WTC11 (cell line): Measurements from ENCODE around the gene OLFM2. TPM values are rescaled to one million over a fixed set of nuclear protein-coding genes. Genes with fewer than 3 reads are reported as not detected.

Experiments used
- EMX1 ChIP-seq: fragments of 250-450 bp; sonication (Bioruptor Pico); IDR thresholded peaks from 2 replicates; pipeline ENCODE4 v1.8.0; 2021; ENCODE audit warnings: mild to moderate bottlenecking
- GTF2I ChIP-seq: fragments of 250-450 bp; sonication (Bioruptor Pico); conservative IDR thresholded peaks from 2 replicates; pipeline ENCODE4 v1.4.0; 2021; ENCODE audit warnings: mild to moderate bottlenecking
- JAZF1 ChIP-seq: fragments of 250-450 bp; sonication (Bioruptor Pico); IDR thresholded peaks from 2 replicates; pipeline ENCODE4 v1.9.0; 2021; ENCODE audit warnings: moderate library complexity, mild to moderate bottlenecking, inconsistent platforms
- JUN ChIP-seq: sonication (generic); formaldehyde crosslinking; IDR thresholded peaks from 2 replicates; pipeline ENCODE4 v1.8.0; 2023; ENCODE audit warnings: mild to moderate bottlenecking, missing genetic modification reagents
- PRRX2 ChIP-seq: fragments of 250-450 bp; sonication (Bioruptor Pico); IDR thresholded peaks from 2 replicates; pipeline ENCODE4 v1.8.0; 2021; ENCODE audit warnings: mild to moderate bottlenecking
- ZNF317 ChIP-seq: sonication (generic); formaldehyde crosslinking; IDR thresholded peaks from 2 replicates; pipeline ENCODE4 v1.8.1; 2023; ENCODE audit warnings: low read depth, mild to moderate bottlenecking, moderate library complexity, missing genetic modification reagents, borderline replicate concordance
- ZNF396 ChIP-seq: fragments of 250-450 bp; sonication (Bioruptor Pico); IDR thresholded peaks from 2 replicates; pipeline ENCODE4 v1.8.0; 2021; ENCODE audit warnings: mild to moderate bottlenecking, moderate library complexity, borderline replicate concordance
- ZNF671 ChIP-seq: fragments of 250-450 bp; sonication (Bioruptor Pico); IDR thresholded peaks from 2 replicates; pipeline ENCODE4 v1.8.0; 2021; ENCODE audit warnings: mild to moderate bottlenecking
- total RNA-seq: library from RNA; stranded (reverse); gene quantifications from 3 replicates; pipeline ENCODE4 v1.2.3, GENCODE V29; 2021
- TF ChIP-seq, protein P1 (sequence below): sonication (generic); formaldehyde crosslinking; conservative IDR thresholded peaks from 2 replicates; pipeline ENCODE4 v1.8.1; 2023; ENCODE audit warnings: mild to moderate bottlenecking, low read depth, missing genetic modification reagents, moderate library complexity
- TF ChIP-seq, protein P2 (sequence below): sonication (generic); formaldehyde crosslinking; IDR thresholded peaks from 2 replicates; pipeline ENCODE4 v1.8.0; 2022; ENCODE audit warnings: missing genetic modification reagents
- TF ChIP-seq, protein P3 (sequence below): sonication (generic); formaldehyde crosslinking; IDR thresholded peaks from 2 replicates; pipeline ENCODE4 v1.8.0; 2023; ENCODE audit warnings: missing genetic modification reagents
- TF ChIP-seq, protein P4 (sequence below): sonication (generic); formaldehyde crosslinking; IDR thresholded peaks from 2 replicates; pipeline ENCODE4 v1.8.1; 2023; ENCODE audit warnings: mild to moderate bottlenecking, moderate library complexity, missing genetic modification reagents
- TF ChIP-seq, protein P5 (sequence below): fragments of 250-450 bp; sonication (Bioruptor Pico); IDR thresholded peaks from 2 replicates; pipeline ENCODE4 v1.8.0; 2021; ENCODE audit warnings: mild to moderate bottlenecking
- TF ChIP-seq, protein P6 (sequence below): fragments of 250-450 bp; sonication (Bioruptor Pico); IDR thresholded peaks from 2 replicates; pipeline ENCODE4 v1.9.0; 2021; ENCODE audit warnings: mild to moderate bottlenecking
- TF ChIP-seq, protein P7 (sequence below): sonication (generic); formaldehyde crosslinking; IDR thresholded peaks from 2 replicates; pipeline ENCODE4 v1.8.0; 2023; ENCODE audit warnings: mild to moderate bottlenecking, missing genetic modification reagents
- TF ChIP-seq, protein P8 (sequence below): sonication (generic); formaldehyde crosslinking; IDR thresholded peaks from 2 replicates; pipeline ENCODE4 v1.8.1; 2022; ENCODE audit warnings: mild to moderate bottlenecking, moderate library complexity, missing genetic modification reagents
- TF ChIP-seq, protein P9 (sequence below): sonication (generic); formaldehyde crosslinking; IDR thresholded peaks from 2 replicates; pipeline ENCODE4 v1.8.0; 2022; ENCODE audit warnings: mild to moderate bottlenecking, missing genetic modification reagents
- TF ChIP-seq, protein P10 (sequence below): fragments of 250-450 bp; sonication (Bioruptor Pico); IDR thresholded peaks from 2 replicates; pipeline ENCODE4 v2.1.2; 2022; ENCODE audit warnings: mild to moderate bottlenecking, moderate library complexity
- TF ChIP-seq, protein P11 (sequence below): sonication (generic); formaldehyde crosslinking; IDR thresholded peaks from 2 replicates; pipeline ENCODE4 v1.8.1; 2023; ENCODE audit warnings: mild to moderate bottlenecking, missing genetic modification reagents, moderate library complexity

The OLFM2 gene
- total RNA-seq, 1 experiment from 2014 or later, result 66.0 TPM

DNA sequence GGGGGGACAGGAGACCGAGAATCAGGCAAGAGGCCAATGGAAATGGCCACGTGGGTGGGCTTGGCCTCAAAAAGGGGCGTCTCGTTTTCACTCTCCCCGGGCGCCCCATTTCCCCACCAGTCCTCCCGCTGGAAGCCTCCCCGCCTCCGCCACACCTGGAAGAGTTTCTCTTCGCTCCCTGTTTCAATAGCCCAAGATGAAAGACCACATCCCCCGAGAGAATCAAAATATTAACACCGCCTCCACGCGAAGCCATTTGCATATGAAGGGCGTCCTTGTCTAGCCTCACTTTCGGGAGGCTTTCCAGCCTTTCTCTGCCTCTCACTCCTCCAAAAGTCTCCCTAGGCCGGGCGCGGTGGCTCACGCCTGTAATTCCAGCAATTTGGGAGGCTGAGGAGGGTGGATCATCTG is 691 bp upstream of the OLFM2 start (continued):
- TF ChIP-seq, protein P1, sequence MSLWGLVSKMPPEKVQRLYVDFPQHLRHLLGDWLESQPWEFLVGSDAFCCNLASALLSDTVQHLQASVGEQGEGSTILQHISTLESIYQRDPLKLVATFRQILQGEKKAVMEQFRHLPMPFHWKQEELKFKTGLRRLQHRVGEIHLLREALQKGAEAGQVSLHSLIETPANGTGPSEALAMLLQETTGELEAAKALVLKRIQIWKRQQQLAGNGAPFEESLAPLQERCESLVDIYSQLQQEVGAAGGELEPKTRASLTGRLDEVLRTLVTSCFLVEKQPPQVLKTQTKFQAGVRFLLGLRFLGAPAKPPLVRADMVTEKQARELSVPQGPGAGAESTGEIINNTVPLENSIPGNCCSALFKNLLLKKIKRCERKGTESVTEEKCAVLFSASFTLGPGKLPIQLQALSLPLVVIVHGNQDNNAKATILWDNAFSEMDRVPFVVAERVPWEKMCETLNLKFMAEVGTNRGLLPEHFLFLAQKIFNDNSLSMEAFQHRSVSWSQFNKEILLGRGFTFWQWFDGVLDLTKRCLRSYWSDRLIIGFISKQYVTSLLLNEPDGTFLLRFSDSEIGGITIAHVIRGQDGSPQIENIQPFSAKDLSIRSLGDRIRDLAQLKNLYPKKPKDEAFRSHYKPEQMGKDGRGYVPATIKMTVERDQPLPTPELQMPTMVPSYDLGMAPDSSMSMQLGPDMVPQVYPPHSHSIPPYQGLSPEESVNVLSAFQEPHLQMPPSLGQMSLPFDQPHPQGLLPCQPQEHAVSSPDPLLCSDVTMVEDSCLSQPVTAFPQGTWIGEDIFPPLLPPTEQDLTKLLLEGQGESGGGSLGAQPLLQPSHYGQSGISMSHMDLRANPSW, result no peak
- TF ChIP-seq, protein P2, sequence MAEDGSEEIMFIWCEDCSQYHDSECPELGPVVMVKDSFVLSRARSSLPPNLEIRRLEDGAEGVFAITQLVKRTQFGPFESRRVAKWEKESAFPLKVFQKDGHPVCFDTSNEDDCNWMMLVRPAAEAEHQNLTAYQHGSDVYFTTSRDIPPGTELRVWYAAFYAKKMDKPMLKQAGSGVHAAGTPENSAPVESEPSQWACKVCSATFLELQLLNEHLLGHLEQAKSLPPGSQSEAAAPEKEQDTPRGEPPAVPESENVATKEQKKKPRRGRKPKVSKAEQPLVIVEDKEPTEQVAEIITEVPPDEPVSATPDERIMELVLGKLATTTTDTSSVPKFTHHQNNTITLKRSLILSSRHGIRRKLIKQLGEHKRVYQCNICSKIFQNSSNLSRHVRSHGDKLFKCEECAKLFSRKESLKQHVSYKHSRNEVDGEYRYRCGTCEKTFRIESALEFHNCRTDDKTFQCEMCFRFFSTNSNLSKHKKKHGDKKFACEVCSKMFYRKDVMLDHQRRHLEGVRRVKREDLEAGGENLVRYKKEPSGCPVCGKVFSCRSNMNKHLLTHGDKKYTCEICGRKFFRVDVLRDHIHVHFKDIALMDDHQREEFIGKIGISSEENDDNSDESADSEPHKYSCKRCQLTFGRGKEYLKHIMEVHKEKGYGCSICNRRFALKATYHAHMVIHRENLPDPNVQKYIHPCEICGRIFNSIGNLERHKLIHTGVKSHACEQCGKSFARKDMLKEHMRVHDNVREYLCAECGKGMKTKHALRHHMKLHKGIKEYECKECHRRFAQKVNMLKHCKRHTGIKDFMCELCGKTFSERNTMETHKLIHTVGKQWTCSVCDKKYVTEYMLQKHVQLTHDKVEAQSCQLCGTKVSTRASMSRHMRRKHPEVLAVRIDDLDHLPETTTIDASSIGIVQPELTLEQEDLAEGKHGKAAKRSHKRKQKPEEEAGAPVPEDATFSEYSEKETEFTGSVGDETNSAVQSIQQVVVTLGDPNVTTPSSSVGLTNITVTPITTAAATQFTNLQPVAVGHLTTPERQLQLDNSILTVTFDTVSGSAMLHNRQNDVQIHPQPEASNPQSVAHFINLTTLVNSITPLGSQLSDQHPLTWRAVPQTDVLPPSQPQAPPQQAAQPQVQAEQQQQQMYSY (CRISPR knock-in tag), result no peak
- no peak for TF ChIP-seq PRRX2 (CRISPR knock-in tag)
- no peak for TF ChIP-seq EMX1
- no peak for TF ChIP-seq JAZF1 (CRISPR knock-in tag)
- TF ChIP-seq, protein P3, sequence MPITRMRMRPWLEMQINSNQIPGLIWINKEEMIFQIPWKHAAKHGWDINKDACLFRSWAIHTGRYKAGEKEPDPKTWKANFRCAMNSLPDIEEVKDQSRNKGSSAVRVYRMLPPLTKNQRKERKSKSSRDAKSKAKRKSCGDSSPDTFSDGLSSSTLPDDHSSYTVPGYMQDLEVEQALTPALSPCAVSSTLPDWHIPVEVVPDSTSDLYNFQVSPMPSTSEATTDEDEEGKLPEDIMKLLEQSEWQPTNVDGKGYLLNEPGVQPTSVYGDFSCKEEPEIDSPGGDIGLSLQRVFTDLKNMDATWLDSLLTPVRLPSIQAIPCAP (CRISPR knock-in tag), result no peak
- TF ChIP-seq, protein P4, sequence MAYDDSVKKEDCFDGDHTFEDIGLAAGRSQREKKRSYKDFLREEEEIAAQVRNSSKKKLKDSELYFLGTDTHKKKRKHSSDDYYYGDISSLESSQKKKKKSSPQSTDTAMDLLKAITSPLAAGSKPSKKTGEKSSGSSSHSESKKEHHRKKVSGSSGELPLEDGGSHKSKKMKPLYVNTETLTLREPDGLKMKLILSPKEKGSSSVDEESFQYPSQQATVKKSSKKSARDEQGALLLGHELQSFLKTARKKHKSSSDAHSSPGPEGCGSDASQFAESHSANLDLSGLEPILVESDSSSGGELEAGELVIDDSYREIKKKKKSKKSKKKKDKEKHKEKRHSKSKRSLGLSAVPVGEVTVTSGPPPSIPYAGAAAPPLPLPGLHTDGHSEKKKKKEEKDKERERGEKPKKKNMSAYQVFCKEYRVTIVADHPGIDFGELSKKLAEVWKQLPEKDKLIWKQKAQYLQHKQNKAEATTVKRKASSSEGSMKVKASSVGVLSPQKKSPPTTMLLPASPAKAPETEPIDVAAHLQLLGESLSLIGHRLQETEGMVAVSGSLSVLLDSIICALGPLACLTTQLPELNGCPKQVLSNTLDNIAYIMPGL (CRISPR knock-in tag), result no peak
- TF ChIP-seq ZNF671 (CRISPR knock-in tag), result no peak
- TF ChIP-seq, protein P5, sequence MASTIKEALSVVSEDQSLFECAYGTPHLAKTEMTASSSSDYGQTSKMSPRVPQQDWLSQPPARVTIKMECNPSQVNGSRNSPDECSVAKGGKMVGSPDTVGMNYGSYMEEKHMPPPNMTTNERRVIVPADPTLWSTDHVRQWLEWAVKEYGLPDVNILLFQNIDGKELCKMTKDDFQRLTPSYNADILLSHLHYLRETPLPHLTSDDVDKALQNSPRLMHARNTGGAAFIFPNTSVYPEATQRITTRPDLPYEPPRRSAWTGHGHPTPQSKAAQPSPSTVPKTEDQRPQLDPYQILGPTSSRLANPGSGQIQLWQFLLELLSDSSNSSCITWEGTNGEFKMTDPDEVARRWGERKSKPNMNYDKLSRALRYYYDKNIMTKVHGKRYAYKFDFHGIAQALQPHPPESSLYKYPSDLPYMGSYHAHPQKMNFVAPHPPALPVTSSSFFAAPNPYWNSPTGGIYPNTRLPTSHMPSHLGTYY (CRISPR knock-in tag), result no peak
- TF ChIP-seq ZNF317 (CRISPR knock-in tag), result no peak
- TF ChIP-seq, protein P6, sequence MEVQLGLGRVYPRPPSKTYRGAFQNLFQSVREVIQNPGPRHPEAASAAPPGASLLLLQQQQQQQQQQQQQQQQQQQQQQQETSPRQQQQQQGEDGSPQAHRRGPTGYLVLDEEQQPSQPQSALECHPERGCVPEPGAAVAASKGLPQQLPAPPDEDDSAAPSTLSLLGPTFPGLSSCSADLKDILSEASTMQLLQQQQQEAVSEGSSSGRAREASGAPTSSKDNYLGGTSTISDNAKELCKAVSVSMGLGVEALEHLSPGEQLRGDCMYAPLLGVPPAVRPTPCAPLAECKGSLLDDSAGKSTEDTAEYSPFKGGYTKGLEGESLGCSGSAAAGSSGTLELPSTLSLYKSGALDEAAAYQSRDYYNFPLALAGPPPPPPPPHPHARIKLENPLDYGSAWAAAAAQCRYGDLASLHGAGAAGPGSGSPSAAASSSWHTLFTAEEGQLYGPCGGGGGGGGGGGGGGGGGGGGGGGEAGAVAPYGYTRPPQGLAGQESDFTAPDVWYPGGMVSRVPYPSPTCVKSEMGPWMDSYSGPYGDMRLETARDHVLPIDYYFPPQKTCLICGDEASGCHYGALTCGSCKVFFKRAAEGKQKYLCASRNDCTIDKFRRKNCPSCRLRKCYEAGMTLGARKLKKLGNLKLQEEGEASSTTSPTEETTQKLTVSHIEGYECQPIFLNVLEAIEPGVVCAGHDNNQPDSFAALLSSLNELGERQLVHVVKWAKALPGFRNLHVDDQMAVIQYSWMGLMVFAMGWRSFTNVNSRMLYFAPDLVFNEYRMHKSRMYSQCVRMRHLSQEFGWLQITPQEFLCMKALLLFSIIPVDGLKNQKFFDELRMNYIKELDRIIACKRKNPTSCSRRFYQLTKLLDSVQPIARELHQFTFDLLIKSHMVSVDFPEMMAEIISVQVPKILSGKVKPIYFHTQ (CRISPR knock-in tag), result peak; percentile 61; the same call in 1 of the 2 replicates
- TF ChIP-seq, protein P7, sequence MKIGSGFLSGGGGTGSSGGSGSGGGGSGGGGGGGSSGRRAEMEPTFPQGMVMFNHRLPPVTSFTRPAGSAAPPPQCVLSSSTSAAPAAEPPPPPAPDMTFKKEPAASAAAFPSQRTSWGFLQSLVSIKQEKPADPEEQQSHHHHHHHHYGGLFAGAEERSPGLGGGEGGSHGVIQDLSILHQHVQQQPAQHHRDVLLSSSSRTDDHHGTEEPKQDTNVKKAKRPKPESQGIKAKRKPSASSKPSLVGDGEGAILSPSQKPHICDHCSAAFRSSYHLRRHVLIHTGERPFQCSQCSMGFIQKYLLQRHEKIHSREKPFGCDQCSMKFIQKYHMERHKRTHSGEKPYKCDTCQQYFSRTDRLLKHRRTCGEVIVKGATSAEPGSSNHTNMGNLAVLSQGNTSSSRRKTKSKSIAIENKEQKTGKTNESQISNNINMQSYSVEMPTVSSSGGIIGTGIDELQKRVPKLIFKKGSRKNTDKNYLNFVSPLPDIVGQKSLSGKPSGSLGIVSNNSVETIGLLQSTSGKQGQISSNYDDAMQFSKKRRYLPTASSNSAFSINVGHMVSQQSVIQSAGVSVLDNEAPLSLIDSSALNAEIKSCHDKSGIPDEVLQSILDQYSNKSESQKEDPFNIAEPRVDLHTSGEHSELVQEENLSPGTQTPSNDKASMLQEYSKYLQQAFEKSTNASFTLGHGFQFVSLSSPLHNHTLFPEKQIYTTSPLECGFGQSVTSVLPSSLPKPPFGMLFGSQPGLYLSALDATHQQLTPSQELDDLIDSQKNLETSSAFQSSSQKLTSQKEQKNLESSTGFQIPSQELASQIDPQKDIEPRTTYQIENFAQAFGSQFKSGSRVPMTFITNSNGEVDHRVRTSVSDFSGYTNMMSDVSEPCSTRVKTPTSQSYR, result no peak
- TF ChIP-seq JUN, result no peak
- TF ChIP-seq, protein P8, sequence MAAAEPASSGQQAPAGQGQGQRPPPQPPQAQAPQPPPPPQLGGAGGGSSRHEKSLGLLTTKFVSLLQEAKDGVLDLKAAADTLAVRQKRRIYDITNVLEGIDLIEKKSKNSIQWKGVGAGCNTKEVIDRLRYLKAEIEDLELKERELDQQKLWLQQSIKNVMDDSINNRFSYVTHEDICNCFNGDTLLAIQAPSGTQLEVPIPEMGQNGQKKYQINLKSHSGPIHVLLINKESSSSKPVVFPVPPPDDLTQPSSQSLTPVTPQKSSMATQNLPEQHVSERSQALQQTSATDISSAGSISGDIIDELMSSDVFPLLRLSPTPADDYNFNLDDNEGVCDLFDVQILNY, result no peak
- TF ChIP-seq, protein P9, sequence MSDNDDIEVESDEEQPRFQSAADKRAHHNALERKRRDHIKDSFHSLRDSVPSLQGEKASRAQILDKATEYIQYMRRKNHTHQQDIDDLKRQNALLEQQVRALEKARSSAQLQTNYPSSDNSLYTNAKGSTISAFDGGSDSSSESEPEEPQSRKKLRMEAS (CRISPR knock-in tag), result no peak
- TF ChIP-seq, protein P10, sequence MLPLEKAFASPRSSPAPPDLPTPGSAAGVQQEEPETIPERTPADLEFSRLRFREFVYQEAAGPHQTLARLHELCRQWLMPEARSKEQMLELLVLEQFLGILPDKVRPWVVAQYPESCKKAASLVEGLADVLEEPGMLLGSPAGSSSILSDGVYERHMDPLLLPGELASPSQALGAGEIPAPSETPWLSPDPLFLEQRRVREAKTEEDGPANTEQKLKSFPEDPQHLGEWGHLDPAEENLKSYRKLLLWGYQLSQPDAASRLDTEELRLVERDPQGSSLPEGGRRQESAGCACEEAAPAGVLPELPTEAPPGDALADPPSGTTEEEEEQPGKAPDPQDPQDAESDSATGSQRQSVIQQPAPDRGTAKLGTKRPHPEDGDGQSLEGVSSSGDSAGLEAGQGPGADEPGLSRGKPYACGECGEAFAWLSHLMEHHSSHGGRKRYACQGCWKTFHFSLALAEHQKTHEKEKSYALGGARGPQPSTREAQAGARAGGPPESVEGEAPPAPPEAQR (CRISPR knock-in tag), result no peak
- TF ChIP-seq, protein P11, sequence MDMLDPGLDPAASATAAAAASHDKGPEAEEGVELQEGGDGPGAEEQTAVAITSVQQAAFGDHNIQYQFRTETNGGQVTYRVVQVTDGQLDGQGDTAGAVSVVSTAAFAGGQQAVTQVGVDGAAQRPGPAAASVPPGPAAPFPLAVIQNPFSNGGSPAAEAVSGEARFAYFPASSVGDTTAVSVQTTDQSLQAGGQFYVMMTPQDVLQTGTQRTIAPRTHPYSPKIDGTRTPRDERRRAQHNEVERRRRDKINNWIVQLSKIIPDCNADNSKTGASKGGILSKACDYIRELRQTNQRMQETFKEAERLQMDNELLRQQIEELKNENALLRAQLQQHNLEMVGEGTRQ (CRISPR knock-in tag), result peak; percentile 58; the same call in 1 of the 2 replicates
- peak; percentile 50; the same call in 1 of the 2 replicates for TF ChIP-seq GTF2I (CRISPR knock-in tag)
- no peak for TF ChIP-seq ZNF396
